Panc1 (cell line): ENCODE measurements around the gene PCDH1. TPM values are rescaled to one million over a fixed set of nuclear protein-coding genes. Genes with fewer than 3 reads are reported as not detected.
A peak's percentile ranks its signal among the peaks of the same experiment; 100 is the strongest.

Experiments used
- ATAC-seq: fragments of 200-7000 bp; cut with Tn5 transposase; 2 replicates; pipeline ENCODE4 v1.9.1; 2020; ENCODE audit warnings: mild to moderate bottlenecking, moderate library complexity
- BruUV-seq: library from RNA; stranded (reverse); fragments of 400-500 nt; replicated peaks from 2 replicates; lab custom pipeline; 2021; lab: Mats Ljungman, UMichigan
- CTCF ChIA-PET: fragments of 300-600 bp; sonication (Branson Sonifier 250); formaldehyde crosslinking; loops from one replicate; lab custom pipeline; 2022; ENCODE audit warnings: antibody characterized with exemption; lab: Charles Lee
- POLR2A ChIA-PET: fragments of 300-600 bp; sonication (Branson Sonifier 250); formaldehyde crosslinking; loops from one replicate; lab custom pipeline; 2022; ENCODE audit warnings: antibody characterized with exemption; lab: Charles Lee
- DNase-seq: peaks from one replicate; pipeline ENCODE4 v3.0.0-alpha.2; 2010; ENCODE audit warnings: low read depth, low spot score
- H3K27ac ChIP-seq: 2 replicates; pipeline ENCODE4 v1.5.1; 2011; ENCODE audit warnings: mild to moderate bottlenecking, low read length, inconsistent platforms
- H3K27me3 ChIP-seq: fragments of 200-500 bp; sonication (Bioruptor generic); 2 replicates; pipeline ENCODE4 v1.6.0; 2014; ENCODE audit warnings: low read length, inconsistent platforms; ENCODE audit not compliant: control insufficient read depth, insufficient read depth
- H3K36me3 ChIP-seq: fragments of 200-500 bp; sonication (Bioruptor generic); 2 replicates; pipeline ENCODE4 v1.5.1; 2014; ENCODE audit warnings: inconsistent platforms, mild to moderate bottlenecking, low read length, moderate library complexity; ENCODE audit not compliant: control insufficient read depth, insufficient read depth
- H3K4me1 ChIP-seq: 2 replicates; pipeline ENCODE4 v1.5.1; 2011; ENCODE audit warnings: inconsistent platforms, mild to moderate bottlenecking, low read length, moderate library complexity; ENCODE audit not compliant: control insufficient read depth, insufficient read depth
- H3K4me3 ChIP-seq, 2 experiments: 2 replicates each; pipeline ENCODE4 v1.5.1; 2011 to 2012; ENCODE audit warnings: low read depth in 2 of 2, low read length in 2 of 2, mild to moderate bottlenecking in 2 of 2, inconsistent platforms in 1 of 2, moderate library complexity in 1 of 2
- H3K9me3 ChIP-seq: fragments of 200-500 bp; sonication (Bioruptor generic); 2 replicates; pipeline ENCODE4 v1.5.1; 2014; ENCODE audit warnings: low read depth, mild to moderate bottlenecking, inconsistent platforms, low read length, moderate library complexity; ENCODE audit not compliant: control insufficient read depth, insufficient read depth
- POLR2AphosphoS5 ChIP-seq: IDR thresholded peaks from 2 replicates; pipeline ENCODE4 v1.6.1; 2012; ENCODE audit warnings: mild to moderate bottlenecking, low read depth, low read length, moderate library complexity
- SIN3A ChIP-seq: IDR thresholded peaks from 2 replicates; pipeline ENCODE4 v1.6.1; 2012; ENCODE audit warnings: low read depth, mild to moderate bottlenecking, low read length, moderate library complexity, borderline replicate concordance; ENCODE audit not compliant: insufficient read depth
- TCF7L2 ChIP-seq: IDR thresholded peaks from 2 replicates; pipeline ENCODE4 v1.6.1; 2011; ENCODE audit warnings: mild to moderate bottlenecking, low read depth, low read length, inconsistent platforms
- in situ Hi-C: cut with HindIII; loops from 2 replicates; pipeline ENCODE4 v1.10.0; 2016; ENCODE audit warnings: low sequenced_read_pairs, low pct_unique_long_range_greater_than_20kb
- intact Hi-C: fragments of 100-400 bp; cut with micrococcal nuclease; formaldehyde crosslinking; loops from one replicate; pipeline ENCODE4 v1.10.0; 2022; ENCODE audit not compliant: unreplicated experiment
- total RNA-seq: library from RNA; stranded (reverse); gene quantifications from one replicate; pipeline ENCODE4 v1.2.1, GENCODE V29; 2021; ENCODE audit not compliant: unreplicated experiment
- TF ChIP-seq, protein P1 (sequence below): fragments of 450-650 bp; IDR thresholded peaks from 2 replicates; pipeline ENCODE4 v1.5.1; 2017; ENCODE audit warnings: mild to moderate bottlenecking
- TF ChIP-seq, protein P2 (sequence below), 2 experiments: IDR thresholded peaks; 2 replicates each; pipeline ENCODE4 v1.6.1; 2011 to 2012; ENCODE audit warnings: low read depth in 2 of 2, control low read depth in 1 of 2, low read length in 1 of 2, mild to moderate bottlenecking in 1 of 2, moderate library complexity in 1 of 2; ENCODE audit not compliant: insufficient read depth in 1 of 2

PCDH1 gene
- total RNA-seq, 1 experiment from 2014 or later: 9.0 TPM

DNA sequence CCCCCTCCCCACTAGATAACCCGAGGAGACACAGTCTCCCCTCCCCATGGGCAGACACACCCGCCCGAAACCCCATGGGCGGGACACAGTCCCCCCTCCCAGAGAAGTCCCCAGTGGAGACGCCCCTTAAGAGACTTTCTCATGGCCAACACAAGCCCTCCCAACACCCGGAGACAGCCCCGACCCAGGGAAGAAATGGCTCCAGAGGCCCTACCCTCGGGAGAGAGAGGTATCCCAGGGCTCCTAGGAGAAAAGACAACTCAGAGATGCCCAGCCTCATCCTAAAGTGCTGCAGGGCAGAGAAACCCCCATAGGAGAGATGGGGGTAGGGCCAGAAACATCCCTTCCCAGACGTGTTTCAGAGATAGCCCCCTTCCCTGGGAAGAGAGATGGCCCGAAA lies 27.4 kb downstream of the PCDH1 start:
- Histone ChIP-seq H3K4me1 (peaks cover 9% of the 10 kb centered on the region), H3K27me3 (no peaks in the 10 kb centered on the region), H3K27ac (peak overlapping the region; percentile 74; the same call in 1 of the 2 replicates), H3K9me3 (no peaks in the 10 kb centered on the region), H3K36me3 (no peaks in the 10 kb centered on the region; the same call in 1 of the 2 replicates), H3K4me3 (peak overlapping the region; percentile 5 to 88; a peak in 2 of 4 replicates)
- DNase-seq (no peak), ATAC-seq (no peak)
- in situ Hi-C loops: no loop called here
- no TSS peak for BruUV-seq
- CTCF ChIA-PET: no interaction called here
- no peak for TF ChIP-seq SIN3A
- no peak for TF ChIP-seq POLR2AphosphoS5
- TF ChIP-seq TCF7L2: no peak
- TF ChIP-seq, protein P1, sequence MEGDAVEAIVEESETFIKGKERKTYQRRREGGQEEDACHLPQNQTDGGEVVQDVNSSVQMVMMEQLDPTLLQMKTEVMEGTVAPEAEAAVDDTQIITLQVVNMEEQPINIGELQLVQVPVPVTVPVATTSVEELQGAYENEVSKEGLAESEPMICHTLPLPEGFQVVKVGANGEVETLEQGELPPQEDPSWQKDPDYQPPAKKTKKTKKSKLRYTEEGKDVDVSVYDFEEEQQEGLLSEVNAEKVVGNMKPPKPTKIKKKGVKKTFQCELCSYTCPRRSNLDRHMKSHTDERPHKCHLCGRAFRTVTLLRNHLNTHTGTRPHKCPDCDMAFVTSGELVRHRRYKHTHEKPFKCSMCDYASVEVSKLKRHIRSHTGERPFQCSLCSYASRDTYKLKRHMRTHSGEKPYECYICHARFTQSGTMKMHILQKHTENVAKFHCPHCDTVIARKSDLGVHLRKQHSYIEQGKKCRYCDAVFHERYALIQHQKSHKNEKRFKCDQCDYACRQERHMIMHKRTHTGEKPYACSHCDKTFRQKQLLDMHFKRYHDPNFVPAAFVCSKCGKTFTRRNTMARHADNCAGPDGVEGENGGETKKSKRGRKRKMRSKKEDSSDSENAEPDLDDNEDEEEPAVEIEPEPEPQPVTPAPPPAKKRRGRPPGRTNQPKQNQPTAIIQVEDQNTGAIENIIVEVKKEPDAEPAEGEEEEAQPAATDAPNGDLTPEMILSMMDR: no peak
- TF ChIP-seq, protein P2, sequence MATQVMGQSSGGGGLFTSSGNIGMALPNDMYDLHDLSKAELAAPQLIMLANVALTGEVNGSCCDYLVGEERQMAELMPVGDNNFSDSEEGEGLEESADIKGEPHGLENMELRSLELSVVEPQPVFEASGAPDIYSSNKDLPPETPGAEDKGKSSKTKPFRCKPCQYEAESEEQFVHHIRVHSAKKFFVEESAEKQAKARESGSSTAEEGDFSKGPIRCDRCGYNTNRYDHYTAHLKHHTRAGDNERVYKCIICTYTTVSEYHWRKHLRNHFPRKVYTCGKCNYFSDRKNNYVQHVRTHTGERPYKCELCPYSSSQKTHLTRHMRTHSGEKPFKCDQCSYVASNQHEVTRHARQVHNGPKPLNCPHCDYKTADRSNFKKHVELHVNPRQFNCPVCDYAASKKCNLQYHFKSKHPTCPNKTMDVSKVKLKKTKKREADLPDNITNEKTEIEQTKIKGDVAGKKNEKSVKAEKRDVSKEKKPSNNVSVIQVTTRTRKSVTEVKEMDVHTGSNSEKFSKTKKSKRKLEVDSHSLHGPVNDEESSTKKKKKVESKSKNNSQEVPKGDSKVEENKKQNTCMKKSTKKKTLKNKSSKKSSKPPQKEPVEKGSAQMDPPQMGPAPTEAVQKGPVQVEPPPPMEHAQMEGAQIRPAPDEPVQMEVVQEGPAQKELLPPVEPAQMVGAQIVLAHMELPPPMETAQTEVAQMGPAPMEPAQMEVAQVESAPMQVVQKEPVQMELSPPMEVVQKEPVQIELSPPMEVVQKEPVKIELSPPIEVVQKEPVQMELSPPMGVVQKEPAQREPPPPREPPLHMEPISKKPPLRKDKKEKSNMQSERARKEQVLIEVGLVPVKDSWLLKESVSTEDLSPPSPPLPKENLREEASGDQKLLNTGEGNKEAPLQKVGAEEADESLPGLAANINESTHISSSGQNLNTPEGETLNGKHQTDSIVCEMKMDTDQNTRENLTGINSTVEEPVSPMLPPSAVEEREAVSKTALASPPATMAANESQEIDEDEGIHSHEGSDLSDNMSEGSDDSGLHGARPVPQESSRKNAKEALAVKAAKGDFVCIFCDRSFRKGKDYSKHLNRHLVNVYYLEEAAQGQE (IDR thresholded peaks at IDR 0.05; ENCODE audit: insufficient read depth in 1 of 2, low read depth in 2 of 2, low read length in 1 of 2): no peak
- POLR2A ChIA-PET: interaction anchor here (0.6 kb wide), 1 partner anchor 426 kb away, joined by 3 read pairs; no protein-coding TSS in a partner anchor
- intact Hi-C loops: no loop called here

DNA sequence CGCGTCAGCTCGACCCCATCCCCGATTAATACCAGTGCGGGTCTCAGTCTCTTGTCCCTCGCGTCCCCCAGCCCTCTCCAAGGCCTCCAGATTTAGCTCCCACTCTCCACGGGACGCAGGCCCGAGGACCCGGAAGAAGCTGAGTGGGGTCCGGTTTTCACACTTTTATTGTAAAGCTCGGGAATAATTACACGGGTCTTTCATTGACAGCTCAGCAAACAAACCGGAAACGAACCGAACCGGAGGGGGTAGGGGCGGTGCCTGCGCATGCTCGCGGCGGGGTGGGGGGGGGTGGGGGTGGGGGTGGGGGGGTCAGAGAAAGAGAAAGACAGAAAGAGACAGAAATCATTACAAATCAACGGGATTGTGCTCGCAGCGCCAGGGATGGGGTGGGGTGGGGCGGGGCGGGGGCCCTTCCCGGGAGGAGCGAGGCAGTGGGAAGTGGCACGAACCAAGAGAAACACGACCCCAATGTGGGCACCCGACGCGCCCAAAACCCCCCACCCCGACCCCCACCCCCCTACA lies 27.9 kb downstream of the PCDH1 start:
- CTCF ChIA-PET: interaction anchor here (0.5 kb wide), 1 partner anchor 17 kb away, joined by 3 read pairs; no protein-coding TSS in a partner anchor
- TF ChIP-seq, protein P1: no peak
- TF ChIP-seq TCF7L2: no peak
- TF ChIP-seq, protein P2 (IDR thresholded peaks at IDR 0.05; ENCODE audit: insufficient read depth in 1 of 2, low read depth in 2 of 2, low read length in 1 of 2): no peak
- 0 out of 2 replicates have a peak, but pooled peaks have one; percentile 11 for TF ChIP-seq SIN3A
- no peak for TF ChIP-seq POLR2AphosphoS5
- in situ Hi-C loops (no loop called here), intact Hi-C loops (no loop called here)
- Histone ChIP-seq H3K9me3 (no peaks in the 10 kb centered on the region), H3K4me3 (peak overlapping the region; percentile 80 to 88), H3K27ac (peak overlapping the region; percentile 93), H3K4me1 (peaks cover 9% of the 10 kb centered on the region), H3K27me3 (no peaks in the 10 kb centered on the region), H3K36me3 (no peaks in the 10 kb centered on the region; the same call in 1 of the 2 replicates)
- DNase-seq (no peak), ATAC-seq (peak; percentile 31; the same call in 1 of the 2 replicates)
- BruUV-seq: no TSS peak
- POLR2A ChIA-PET: interaction anchor here (0.6 kb wide), 1 partner anchor 426 kb away, joined by 3 read pairs; no protein-coding TSS in a partner anchor
